Esophagus squamous epithelium (tissue), 5 donors: ENCODE data around the gene SPINT1. TPM values are rescaled to one million over a fixed set of nuclear protein-coding genes. Genes with fewer than 3 reads are reported as not detected.

Source experiments
- DNase-seq: peaks from one replicate; lab custom pipeline; 2025; lab: John Stamatoyannopoulos, UW
- H3K27ac ChIP-seq, 4 donors: fragments of 200-600 bp; sonication (generic); one replicate each; pipeline ENCODE4 v1.5.1; 2016 to 2019; ENCODE audit warnings: mild to moderate bottlenecking in 1 of 4
- H3K27me3 ChIP-seq, 4 donors: fragments of 200-600 bp; sonication (generic); 1 replicate in 3 of 4; 2 replicates in 1 of 4; pipeline versions ENCODE4 v1.5.1 to v1.6.0; 2017 to 2021; ENCODE audit warnings: antibody characterized with exemption in 1 of 4
- H3K36me3 ChIP-seq, 3 donors: fragments of 200-600 bp; sonication (generic); one replicate each; pipeline ENCODE4 v1.5.1; 2016 to 2019
- H3K4me1 ChIP-seq, 3 donors: fragments of 200-600 bp; sonication (generic); one replicate each; pipeline ENCODE4 v1.5.1; 2017 to 2019
- H3K4me3 ChIP-seq, 4 donors: fragments of 200-600 bp; sonication (generic); 1 replicate in 3 of 4; 2 replicates in 1 of 4; pipeline ENCODE4 v1.5.1; 2016 to 2019; ENCODE audit warnings: mild to moderate bottlenecking in 2 of 4, moderate library complexity in 1 of 4
- H3K9me3 ChIP-seq, 3 donors: fragments of 200-600 bp; sonication (generic); one replicate each; pipeline ENCODE4 v1.5.1; 2016 to 2019
- CTCF ChIP-seq, 6 experiments: fragments of 450-650 bp in 4 of 6; fragments of 200-600 bp in 2 of 6; sonication (generic) in 2 of 6; IDR thresholded peaks; one replicate each; pipeline ENCODE4 v1.5.1; 2016 to 2019; ENCODE audit warnings: antibody characterized with exemption in 6 of 6, mild to moderate bottlenecking in 4 of 6, moderate library complexity in 4 of 6
- POLR2A ChIP-seq, 4 donors: fragments of 450-650 bp; IDR thresholded peaks; one replicate each; pipeline ENCODE4 v1.6.1; 2017; ENCODE audit warnings: antibody characterized with exemption in 4 of 4, mild to moderate bottlenecking in 4 of 4, moderate library complexity in 3 of 4
- WGBS, 2 donors: methylation state at CpG; one replicate each; pipeline ENCODE4 v1.1.5; 2018; 5-methylcytosine and 5-hydroxymethylcytosine counted together
- intact Hi-C: fragments of 100-400 bp; cut with DNase I; formaldehyde crosslinking; loops from one replicate; pipeline ENCODE4 v1.15.0; 2022
- total RNA-seq, 4 donors: library from RNA; depleted of rRNA; stranded (reverse); fragments of >200 nt; gene quantifications; one replicate each; pipeline ENCODE4 v1.1.0, GENCODE V29; 2016
- donor health status: DM: yes; HTN: yes; CAD: no.

Gene SPINT1
- total RNA-seq, result 100 to 1,000 TPM; 168 to 506 (median 215) TPM

GRCh38 chr15:40843885-40844695, at the start of gene SPINT1:
Gene SPINT1 (plus strand): TSS chr15:40844048. CDS start chr15:40844555, 507 bp downstream.
- H3K4me1 ChIP-seq, result peaks cover 16 to 71% (median 33%) of the 10 kb centered on the region in 3 donors
- WGBS, 2 donors, result no CpG with 5 or more reads among the region's 89 CpGs
- DNase-seq, result no peak
- peaks cover 0 to 34% (median 0%) of the 10 kb centered on the region in 4 donors for H3K27me3 ChIP-seq
- peaks cover 0 to 21% (median 0%) of the 10 kb centered on the region in 3 donors for H3K36me3 ChIP-seq
- peak within 1 kb of the TSS; percentile 91 to 97 (median 94) for H3K27ac ChIP-seq
- H3K9me3 ChIP-seq, result no peaks in the 10 kb centered on the region
- peak within 1 kb of the TSS; percentile 59 to 80 (median 72) for H3K4me3 ChIP-seq
- intact Hi-C loops, result no loop called here
- TF ChIP-seq CTCF (IDR thresholded peaks at IDR 0.05) (peak in 1 of 6 experiments; percentile 9), POLR2A (IDR thresholded peaks at IDR 0.05) (peak in 2 of 4 donors; percentile 41 to 69)

GRCh38 chr15:40796041-40796440, 47.8 kb upstream of the SPINT1 start:
- Histone ChIP-seq H3K36me3 (peaks cover 0 to 23% (median 0%) of the 10 kb centered on the region in 3 donors), H3K27ac (peak overlapping the region in 2 of 4 donors; percentile 22 to 50), H3K4me3 (no peak overlapping the region), H3K9me3 (no peaks in the 10 kb centered on the region), H3K27me3 (no peaks in the 10 kb centered on the region), H3K4me1 (peaks cover 15 to 84% (median 17%) of the 10 kb centered on the region in 3 donors)
- DNase-seq, result no peak
- WGBS, 2 donors, result 71 to 84% methylated on average over 2 of the region's 2 CpGs
- intact Hi-C loops, result no loop called here
- no peak for TF ChIP-seq POLR2A (IDR thresholded peaks at IDR 0.05)
- TF ChIP-seq CTCF (IDR thresholded peaks at IDR 0.05), result no peak

- intact Hi-C loops, result no loop called here
Observed at GRCh38 chr15:40796512-40796911, 47.3 kb upstream of the SPINT1 start.

GRCh38 chr15:40799523-40799922, 44.3 kb upstream of the SPINT1 start:
- peaks cover 9 to 78% (median 9%) of the 10 kb centered on the region in 3 donors for H3K4me1 ChIP-seq
- H3K4me3 ChIP-seq, result no peak overlapping the region
- DNase-seq, result no peak
- H3K9me3 ChIP-seq, result no peaks in the 10 kb centered on the region
- H3K36me3 ChIP-seq, result peaks cover 0 to 18% (median 0%) of the 10 kb centered on the region in 3 donors
- intact Hi-C loops, result no loop called here
- WGBS, 2 donors, result 94 to 98% methylated on average over 3 of the region's 3 CpGs
- H3K27me3 ChIP-seq, result no peaks in the 10 kb centered on the region
- TF ChIP-seq CTCF (IDR thresholded peaks at IDR 0.05) (no peak), POLR2A (IDR thresholded peaks at IDR 0.05) (no peak)
- peak overlapping the region in 2 of 4 donors; percentile 10 to 80 for H3K27ac ChIP-seq

More at GRCh38 chr15:40796512-40796911, 47.3 kb upstream of the SPINT1 start:
- no peak for DNase-seq
- Histone ChIP-seq H3K4me1 (peaks cover 15 to 85% (median 17%) of the 10 kb centered on the region in 3 donors), H3K4me3 (no peak overlapping the region), H3K9me3 (no peaks in the 10 kb centered on the region), H3K27ac (peak overlapping the region in 2 of 4 donors; percentile 22 to 50), H3K27me3 (no peaks in the 10 kb centered on the region), H3K36me3 (peaks cover 0 to 23% (median 0%) of the 10 kb centered on the region in 3 donors)
- WGBS, 2 donors, result 90 to 93% methylated on average over 5 of the region's 5 CpGs
- TF ChIP-seq POLR2A (IDR thresholded peaks at IDR 0.05), result no peak
- no peak for TF ChIP-seq CTCF (IDR thresholded peaks at IDR 0.05)

- H3K27me3 ChIP-seq, result no peaks in the 10 kb centered on the region
- WGBS, 2 donors, result 77 to 100% methylated on average over 1 to 2 of the region's 2 CpGs
- no peaks in the 10 kb centered on the region for H3K9me3 ChIP-seq
- H3K36me3 ChIP-seq, result peaks cover 0 to 18% (median 0%) of the 10 kb centered on the region in 3 donors
- H3K4me1 ChIP-seq, result peaks cover 12 to 67% (median 14%) of the 10 kb centered on the region in 3 donors
- no peak for TF ChIP-seq POLR2A (IDR thresholded peaks at IDR 0.05)
- no peak for TF ChIP-seq CTCF (IDR thresholded peaks at IDR 0.05)
- no peak overlapping the region for H3K27ac ChIP-seq
- DNase-seq, result no peak
- H3K4me3 ChIP-seq, result no peak overlapping the region
- intact Hi-C loops, result no loop called here
Observed at GRCh38 chr15:40803076-40803475, 40.8 kb upstream of the SPINT1 start.
